Measurements from ENCODE around the gene TSKU.

Gene TSKU

GRCh38 chr11:76835928-76836612 lies 52.9 kb downstream of the TSKU start:
- no peak overlapping the region for H3K4me3 ChIP-seq (ENCODE audit: low read length)
- no peak for TF ChIP-seq ZNF274 (IDR thresholded peaks at IDR 0.05; ENCODE audit: low read depth, low read length)

GRCh38 chr11:76836613-76837291 lies 53.6 kb downstream of the TSKU start:
- TF ChIP-seq ZNF274 (IDR thresholded peaks at IDR 0.05; ENCODE audit: low read depth, low read length), result no peak

DNA sequence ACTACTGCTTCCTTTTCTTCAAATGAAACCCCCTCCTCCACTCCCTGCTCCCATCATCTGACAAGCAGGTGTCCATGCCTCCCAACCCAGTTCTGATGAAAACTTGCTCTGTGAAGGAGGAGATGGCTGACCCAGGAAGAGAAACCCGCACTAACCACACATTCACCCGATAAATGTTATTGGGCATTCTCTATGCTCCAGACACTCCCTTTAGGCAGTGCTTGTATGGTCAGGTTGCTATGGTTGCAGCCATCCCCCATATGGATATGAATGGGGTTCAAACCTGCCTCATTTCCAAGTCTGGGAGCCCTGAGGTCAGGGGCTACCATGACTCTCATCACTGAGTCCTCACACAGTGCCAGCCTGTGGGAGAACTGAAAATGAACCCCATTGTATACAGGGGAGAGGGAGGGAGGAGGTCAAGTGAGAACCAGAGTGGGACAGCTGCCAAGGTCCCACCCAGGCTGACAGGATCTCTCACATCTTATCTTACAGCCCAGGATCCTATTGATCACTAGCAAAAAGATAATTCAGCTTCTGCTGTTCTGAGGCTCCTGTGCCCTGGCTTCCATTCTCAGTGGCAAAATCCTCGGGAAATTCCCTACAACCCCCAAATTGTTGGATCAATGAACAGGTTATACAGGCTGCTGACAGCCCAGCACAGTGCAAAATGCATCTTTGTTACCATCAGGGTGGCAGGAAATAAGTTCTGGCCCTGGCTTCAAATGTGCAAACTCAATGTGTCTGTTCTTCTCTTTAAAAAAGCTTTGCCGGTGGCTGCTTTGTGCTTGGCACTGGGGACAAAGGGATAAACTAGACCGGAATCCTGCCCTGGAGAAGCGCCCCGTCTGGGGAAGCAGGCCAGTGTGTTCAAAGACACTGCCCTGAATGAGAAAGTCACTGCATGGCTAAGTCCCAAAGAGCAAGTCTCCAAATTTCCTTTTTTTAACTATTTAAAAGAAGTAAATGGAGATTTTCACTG lies 54.8 kb downstream of the TSKU start:
- no peak overlapping the region for H3K4me3 ChIP-seq (ENCODE audit: low read length)
- TF ChIP-seq ZNF274 (IDR thresholded peaks at IDR 0.05; ENCODE audit: low read depth, low read length), result no peak

More at GRCh38 chr11:76836613-76837291, 53.6 kb downstream of the TSKU start:
- no peak overlapping the region for H3K4me3 ChIP-seq (ENCODE audit: low read length)

DNA sequence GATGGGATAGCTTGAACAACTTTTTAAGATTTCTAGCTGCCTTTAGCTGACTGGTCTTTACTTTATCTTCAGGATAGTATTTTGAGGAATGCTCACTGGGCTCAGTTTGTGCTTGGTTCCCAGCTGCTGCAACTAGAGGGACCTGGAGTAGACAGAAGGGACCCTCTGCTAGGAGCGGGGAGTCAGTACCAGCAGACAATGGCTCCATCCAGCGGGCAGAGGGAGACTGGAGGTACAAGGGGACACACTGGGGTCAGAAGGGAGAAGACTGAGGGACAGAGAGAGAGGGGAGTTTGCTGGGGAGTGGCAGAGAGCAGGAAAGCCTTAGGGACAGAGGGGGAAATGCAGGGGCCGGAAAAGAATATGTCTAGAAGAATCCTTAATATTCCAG lies 55.5 kb downstream of the TSKU start:
- TF ChIP-seq ZNF274 (IDR thresholded peaks at IDR 0.05; ENCODE audit: low read depth, low read length), result no peak

GRCh38 chr11:76839311-76839710 lies 56.2 kb downstream of the TSKU start:
- TF ChIP-seq ZNF274 (IDR thresholded peaks at IDR 0.05; ENCODE audit: low read depth, low read length), result no peak

More for the DNA sequence above, 55.5 kb downstream of the TSKU start:
- no peak overlapping the region for H3K4me3 ChIP-seq (ENCODE audit: low read length)

DNA sequence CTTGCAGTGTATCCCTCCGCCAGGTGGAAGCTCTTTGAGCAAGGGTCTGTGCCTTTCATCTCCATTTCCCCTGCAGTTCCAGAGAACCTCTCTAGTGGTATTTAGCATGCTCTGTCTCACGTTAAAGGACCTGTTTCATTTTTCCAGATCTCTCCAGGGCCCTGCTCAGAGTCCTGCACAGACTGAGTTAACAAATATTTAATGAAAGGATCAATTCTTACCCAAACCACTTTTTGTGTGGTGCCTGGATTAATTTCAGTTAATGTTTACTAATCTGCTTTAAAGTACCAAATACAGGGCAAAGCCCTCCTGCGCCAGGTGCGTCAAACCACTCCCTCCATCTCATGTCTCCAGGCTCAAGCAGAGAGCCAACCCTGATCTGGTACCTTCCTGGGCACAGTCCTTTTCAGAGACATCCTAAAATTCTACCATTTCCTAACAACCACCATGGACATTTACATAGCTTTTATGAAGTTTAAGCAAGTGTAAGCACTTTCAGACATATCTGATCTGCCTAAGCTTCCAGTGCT lies 58.8 kb downstream of the TSKU start:
- no peak for TF ChIP-seq ZNF274 (IDR thresholded peaks at IDR 0.05; ENCODE audit: low read depth, low read length)
- H3K4me3 ChIP-seq (ENCODE audit: low read length), result no peak overlapping the region

More at GRCh38 chr11:76839311-76839710, 56.2 kb downstream of the TSKU start:
- H3K4me3 ChIP-seq (ENCODE audit: low read length), result no peak overlapping the region

- no peak for TF ChIP-seq ZNF274 (IDR thresholded peaks at IDR 0.05; ENCODE audit: low read depth, low read length)
- H3K4me3 ChIP-seq (ENCODE audit: low read length), result no peak overlapping the region
These were observed 60.8 kb downstream of the TSKU start for GRCh38 chr11:76843907-76844306.

DNA sequence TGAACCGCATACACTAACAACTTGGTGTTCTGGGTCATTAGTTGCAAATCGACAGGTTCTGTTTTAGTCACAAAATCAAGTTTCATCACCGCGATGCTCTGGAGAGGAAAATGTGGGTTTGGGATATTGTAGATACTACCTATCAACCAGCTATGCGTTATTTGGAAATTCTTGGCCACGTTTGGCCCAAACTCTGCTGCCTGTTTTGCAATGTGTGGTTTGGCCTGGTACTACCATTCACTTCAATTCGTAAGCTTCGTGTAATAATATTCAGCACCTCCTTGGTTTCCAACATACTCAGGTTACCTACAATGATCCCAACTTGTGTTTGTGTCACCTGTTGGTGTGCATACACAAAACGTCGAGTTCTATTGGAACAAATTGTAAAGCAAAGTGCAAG lies 61.4 kb downstream of the TSKU start:
- H3K4me3 ChIP-seq (ENCODE audit: low read length), result no peak overlapping the region
- TF ChIP-seq ZNF274 (IDR thresholded peaks at IDR 0.05; ENCODE audit: low read depth, low read length), result no peak

DNA sequence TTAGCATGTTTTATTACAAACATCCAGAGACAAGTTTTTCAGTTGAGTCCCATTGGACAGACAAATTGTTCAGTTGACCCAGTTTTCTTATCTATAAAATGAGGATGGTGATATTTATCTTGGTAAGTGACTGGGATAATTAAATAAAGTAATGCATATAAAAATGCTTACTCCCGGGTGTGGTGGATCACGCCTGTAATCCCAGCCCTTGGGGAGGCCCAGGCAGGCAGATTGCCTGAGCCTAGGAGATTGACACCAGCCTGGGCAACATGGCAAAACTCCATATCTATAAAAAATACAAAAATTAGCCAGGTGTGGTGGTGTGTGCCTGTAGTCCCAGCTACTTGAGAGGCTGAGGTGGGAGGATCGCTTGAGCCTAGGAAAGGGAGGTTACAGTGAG lies 61.9 kb downstream of the TSKU start:
- no peak for TF ChIP-seq ZNF274 (IDR thresholded peaks at IDR 0.05; ENCODE audit: low read depth, low read length)
- H3K4me3 ChIP-seq (ENCODE audit: low read length), result no peak overlapping the region

- TF ChIP-seq ZNF274 (IDR thresholded peaks at IDR 0.05; ENCODE audit: low read depth, low read length), result no peak
- H3K4me3 ChIP-seq (ENCODE audit: low read length), result no peak overlapping the region
These were observed 63.3 kb downstream of the TSKU start for GRCh38 chr11:76846441-76846840.

Measured in GM08714 (cell line).